ENCODE results near the gene ASB10.

- TF ChIP-seq CREB1 (CRISPR knock-in tag; IDR thresholded peaks at IDR 0.05; ENCODE audit: low read depth) (no peak), CTCF (conservative IDR thresholded peaks at IDR 0.05; ENCODE audit: low read depth in 2 of 2) (no peak), EZH2phosphoT487 (IDR thresholded peaks at IDR 0.05; ENCODE audit: unreplicated experiment) (no peak), POLR2AphosphoS5 (IDR thresholded peaks at IDR 0.05; ENCODE audit: low read depth) (no peak), EZH2 (IDR thresholded peaks at IDR 0.05; ENCODE audit: low read depth, unreplicated experiment) (no peak), ZNF114 (CRISPR knock-in tag; IDR thresholded peaks at IDR 0.05) (no peak), REST (IDR thresholded peaks at IDR 0.05; ENCODE audit: unreplicated experiment) (no peak), STAT1 (IDR thresholded peaks at IDR 0.05; ENCODE audit: unreplicated experiment) (no peak), JUNB (IDR thresholded peaks at IDR 0.05; ENCODE audit: unreplicated experiment) (no peak), ZNF462 (CRISPR knock-in tag; IDR thresholded peaks at IDR 0.05) (no peak), ETS1 (IDR thresholded peaks at IDR 0.05) (no peak), ZNF331 (CRISPR knock-in tag; IDR thresholded peaks at IDR 0.05; ENCODE audit: low read depth) (no peak), NANOG (IDR thresholded peaks at IDR 0.05; ENCODE audit: borderline replicate concordance) (no peak)
Observed at GRCh38 chr7:151207804-151208203, 20.8 kb upstream of the ASB10 start.
